Retinal pigment epithelial cell (primary cell): ENCODE results near the gene MCTP1.
"Not testable (repeated sequence)": the region's sequence is repeated elsewhere in the genome, so short reads cannot be mapped to it uniquely, and the experiment has no call there.

ENCODE experiments used
- DNase-seq: peaks from one replicate; pipeline ENCODE4 v3.0.0-alpha.2; 2010; ENCODE audit warnings: low read depth
- H3K4me3 ChIP-seq: 2 replicates; pipeline ENCODE4 v1.5.1; 2011; ENCODE audit warnings: mild to moderate bottlenecking, low read length, control low read depth, moderate library complexity
- TF ChIP-seq, protein P1 (sequence below): conservative IDR thresholded peaks from 2 replicates; pipeline ENCODE4 v1.5.1; 2011; ENCODE audit warnings: low read depth, low read length, control low read depth, inconsistent platforms

The MCTP1 gene

DNA sequence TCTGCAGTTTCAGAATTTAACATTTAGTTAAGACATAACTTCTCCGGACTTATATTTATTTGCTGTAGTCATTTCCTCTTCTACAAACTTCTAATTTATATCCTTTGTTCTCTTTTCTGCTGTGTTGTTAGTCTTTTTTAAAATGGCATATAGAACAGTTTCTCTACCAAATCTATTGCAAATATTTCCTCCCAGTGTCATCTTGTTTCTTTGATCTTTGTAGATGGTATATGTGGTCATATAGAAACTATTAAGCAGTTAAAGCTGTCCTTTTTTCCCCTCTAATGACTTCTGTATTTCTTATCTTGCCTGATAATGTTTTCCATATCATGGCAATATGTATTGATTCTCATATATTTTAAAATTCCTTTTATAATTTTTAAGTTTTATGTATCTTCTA is 264.5 kb downstream of the MCTP1 start:
- DNase-seq = no peak
- H3K4me3 ChIP-seq = no peak overlapping the region
- TF ChIP-seq, protein P1, sequence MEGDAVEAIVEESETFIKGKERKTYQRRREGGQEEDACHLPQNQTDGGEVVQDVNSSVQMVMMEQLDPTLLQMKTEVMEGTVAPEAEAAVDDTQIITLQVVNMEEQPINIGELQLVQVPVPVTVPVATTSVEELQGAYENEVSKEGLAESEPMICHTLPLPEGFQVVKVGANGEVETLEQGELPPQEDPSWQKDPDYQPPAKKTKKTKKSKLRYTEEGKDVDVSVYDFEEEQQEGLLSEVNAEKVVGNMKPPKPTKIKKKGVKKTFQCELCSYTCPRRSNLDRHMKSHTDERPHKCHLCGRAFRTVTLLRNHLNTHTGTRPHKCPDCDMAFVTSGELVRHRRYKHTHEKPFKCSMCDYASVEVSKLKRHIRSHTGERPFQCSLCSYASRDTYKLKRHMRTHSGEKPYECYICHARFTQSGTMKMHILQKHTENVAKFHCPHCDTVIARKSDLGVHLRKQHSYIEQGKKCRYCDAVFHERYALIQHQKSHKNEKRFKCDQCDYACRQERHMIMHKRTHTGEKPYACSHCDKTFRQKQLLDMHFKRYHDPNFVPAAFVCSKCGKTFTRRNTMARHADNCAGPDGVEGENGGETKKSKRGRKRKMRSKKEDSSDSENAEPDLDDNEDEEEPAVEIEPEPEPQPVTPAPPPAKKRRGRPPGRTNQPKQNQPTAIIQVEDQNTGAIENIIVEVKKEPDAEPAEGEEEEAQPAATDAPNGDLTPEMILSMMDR = no peak

DNA sequence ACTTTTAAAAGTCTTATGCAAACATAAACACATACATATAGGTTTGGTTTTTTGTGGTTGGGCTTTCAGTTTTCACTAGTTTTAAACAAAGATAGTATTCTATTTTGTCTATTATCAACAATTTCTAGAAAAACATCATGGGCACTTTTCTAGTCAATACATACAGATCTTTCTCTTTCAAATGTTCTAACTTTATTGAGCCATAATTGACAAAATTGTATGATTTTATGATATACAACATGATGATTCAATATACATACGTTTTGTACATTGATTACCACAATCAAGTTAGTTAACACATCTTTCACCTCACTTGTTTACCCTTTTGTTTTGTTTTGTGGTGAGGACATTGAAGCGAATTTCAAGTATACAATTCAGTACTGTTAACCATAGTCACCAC is 265.9 kb downstream of the MCTP1 start:
- TF ChIP-seq, protein P1 = no peak
- H3K4me3 ChIP-seq = no peak overlapping the region
- no peak for DNase-seq

DNA sequence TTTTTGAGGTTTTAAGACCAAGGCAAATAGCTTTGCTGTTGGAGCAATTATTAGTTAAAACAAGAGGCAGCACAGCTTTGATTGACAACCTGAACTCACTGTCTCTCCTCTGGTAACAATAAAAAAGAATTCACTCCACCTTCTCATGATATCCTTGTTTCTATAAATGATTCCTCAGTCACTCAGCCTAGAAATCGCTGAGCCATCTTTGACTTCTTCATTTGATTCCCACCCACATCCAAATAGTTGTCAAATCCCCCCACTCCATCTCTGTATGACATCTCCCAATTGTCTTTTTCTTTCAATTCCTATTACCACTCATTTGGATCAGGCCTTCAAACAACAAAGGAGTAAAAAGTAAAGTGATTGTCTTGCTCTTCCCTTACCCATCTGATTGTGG is 266.4 kb downstream of the MCTP1 start:
- no peak overlapping the region for H3K4me3 ChIP-seq
- TF ChIP-seq, protein P1 = no peak
- no peak for DNase-seq

DNA sequence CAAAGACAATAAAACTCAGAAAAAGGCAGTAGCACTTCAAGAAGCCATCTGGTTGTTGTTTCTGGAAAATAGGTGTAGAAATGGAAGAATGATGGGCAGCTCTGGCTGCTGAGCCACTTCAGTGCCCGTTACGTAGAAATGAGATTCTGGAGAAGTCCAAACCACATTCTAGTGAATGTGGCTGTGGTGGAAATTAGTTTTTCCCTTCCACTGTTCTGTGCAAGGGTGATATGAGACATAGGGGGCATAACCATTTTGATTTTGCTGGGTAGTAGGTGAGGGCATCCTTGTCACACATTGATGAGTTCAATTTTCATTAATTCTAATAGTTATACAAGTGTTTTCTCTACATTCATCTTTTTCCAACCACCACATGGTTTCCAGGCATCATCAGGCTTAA is 275.1 kb downstream of the MCTP1 start:
- TF ChIP-seq, protein P1 = no peak
- no peak for DNase-seq
- no peak overlapping the region for H3K4me3 ChIP-seq

DNA sequence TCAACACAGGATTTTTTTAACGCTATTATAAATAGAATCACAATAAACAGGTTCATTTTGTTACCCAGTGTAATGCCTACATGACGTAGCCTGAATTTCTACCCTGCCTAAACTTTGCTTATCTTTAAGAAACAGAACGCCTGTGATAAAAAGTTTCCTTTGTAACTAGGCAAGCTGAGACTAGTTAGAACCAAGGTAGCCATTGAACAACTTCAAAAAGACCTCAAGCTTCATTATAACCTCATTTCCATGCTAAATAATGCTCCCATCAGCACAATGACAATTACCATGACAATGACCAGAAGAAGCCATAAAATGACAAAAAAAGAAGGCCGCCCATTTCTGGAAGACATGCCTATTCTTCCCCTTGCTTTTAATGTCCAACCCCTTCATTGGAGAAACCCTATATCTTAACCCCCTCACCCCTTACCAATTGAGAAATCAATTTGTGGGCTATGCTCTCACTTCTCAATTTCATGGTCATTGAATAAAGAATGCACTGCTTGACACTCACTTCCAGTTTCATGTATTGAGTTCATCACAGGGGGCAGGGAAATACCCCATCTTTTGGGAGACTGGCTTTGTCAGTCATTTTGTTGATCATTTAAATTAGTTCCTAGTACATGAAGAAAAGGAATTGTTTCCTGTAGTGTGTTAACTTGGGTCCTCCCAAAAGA is 276.8 kb downstream of the MCTP1 start:
- TF ChIP-seq, protein P1 = no peak
- DNase-seq = no peak
- H3K4me3 ChIP-seq = no peak overlapping the region

DNA sequence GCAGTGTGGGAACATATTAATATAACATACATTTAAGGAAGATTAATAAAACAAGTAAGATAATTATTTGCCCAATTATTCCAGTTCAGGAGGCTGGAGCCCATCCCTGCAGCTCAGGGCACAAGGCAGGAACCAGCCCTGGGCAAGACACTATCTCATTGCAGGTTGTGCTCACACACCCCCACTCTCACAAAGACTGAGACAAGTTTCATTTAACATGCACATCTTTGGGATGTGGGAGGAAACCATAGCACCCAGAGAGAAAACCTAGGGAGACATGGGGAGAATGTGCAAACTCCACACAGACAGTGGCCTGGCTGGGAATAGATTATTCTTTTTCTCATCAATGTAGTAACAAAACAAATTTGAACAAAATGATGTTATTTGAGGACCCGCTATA is 279.1 kb downstream of the MCTP1 start:
- DNase-seq = no peak
- TF ChIP-seq, protein P1 = no peak
- H3K4me3 ChIP-seq = no peak overlapping the region

DNA sequence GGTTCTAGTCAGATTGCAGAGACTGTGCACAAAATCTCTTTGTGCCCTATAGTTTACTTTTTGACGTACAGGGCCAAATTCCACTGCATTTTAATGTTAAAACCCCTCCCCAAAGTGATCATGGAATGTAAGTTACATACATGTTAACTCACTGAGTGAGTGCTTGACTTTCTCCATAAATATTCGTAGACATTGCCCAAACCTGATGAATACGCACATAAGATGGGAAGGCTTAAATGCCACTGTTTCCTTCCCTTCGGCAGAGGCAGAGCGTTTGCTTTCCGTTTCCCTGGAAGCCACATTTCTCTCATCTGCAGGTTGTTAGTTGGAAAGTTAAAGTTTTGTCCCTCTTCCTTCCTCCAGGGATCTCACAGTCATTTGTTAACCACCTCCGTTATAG is 286.2 kb downstream of the MCTP1 start:
- no peak for DNase-seq
- TF ChIP-seq, protein P1 = no peak
- H3K4me3 ChIP-seq = no peak overlapping the region

DNA sequence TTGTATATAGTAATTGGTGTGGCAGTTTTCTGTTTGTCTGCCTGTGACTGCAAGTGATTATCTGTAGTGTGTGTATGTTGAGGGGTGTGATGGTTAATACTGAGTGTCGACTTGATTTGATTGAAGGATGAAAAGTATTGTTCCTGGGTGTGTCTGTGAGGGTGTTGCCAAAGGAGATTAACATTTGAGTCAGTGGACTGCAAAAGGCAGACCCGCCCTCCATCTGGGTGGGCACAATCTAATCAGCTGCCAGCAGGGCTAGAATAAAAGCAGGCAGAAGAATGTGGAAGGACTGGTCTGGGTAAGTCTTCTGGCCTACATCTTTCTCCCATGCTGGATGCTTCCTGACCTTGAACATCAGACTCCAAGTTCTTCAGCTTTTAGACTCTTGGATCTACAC is 290.4 kb downstream of the MCTP1 start:
- DNase-seq = peak; percentile 17
- H3K4me3 ChIP-seq = not testable (repeated sequence)
